SK-N-SH treated with all-trans-retinoic acid at 6 μM for 48 hours (cell line): ENCODE data around the gene SF3B3.

Source experiments
- ATAC-seq: fragments of 200-7000 bp; cut with Tn5 transposase; 3 replicates; pipeline ENCODE4 v1.9.1; 2020; ENCODE audit warnings: mild to moderate bottlenecking, moderate library complexity
- ARNTL ChIP-seq: fragments of 450-650 bp; formaldehyde crosslinking; IDR thresholded peaks from 2 replicates; pipeline ENCODE4 v1.5.0; 2020; ENCODE audit warnings: low read depth, mild to moderate bottlenecking, moderate library complexity, borderline replicate concordance
- BACH2 ChIP-seq: fragments of 250-450 bp; sonication (Bioruptor Pico); IDR thresholded peaks from 2 replicates; pipeline ENCODE4 v1.9.0; 2021; ENCODE audit warnings: mild to moderate bottlenecking, borderline replicate concordance
- CSDC2 ChIP-seq: fragments of 250-450 bp; sonication (Bioruptor Pico); IDR thresholded peaks from 2 replicates; pipeline ENCODE4 v1.5.0; 2020; ENCODE audit warnings: mild to moderate bottlenecking, moderate library complexity
- GLIS3 ChIP-seq: fragments of 250-450 bp; sonication (Bioruptor Pico); IDR thresholded peaks from 2 replicates; pipeline ENCODE4 v1.5.0; 2020; ENCODE audit warnings: mild to moderate bottlenecking, moderate library complexity
- ISL1 ChIP-seq: fragments of 250-450 bp; sonication (Bioruptor Pico); IDR thresholded peaks from 2 replicates; pipeline ENCODE4 v2.1.2; 2022; ENCODE audit warnings: mild to moderate bottlenecking, moderate library complexity
- OSR1 ChIP-seq: fragments of 250-450 bp; sonication (Bioruptor Pico); IDR thresholded peaks from 2 replicates; pipeline ENCODE4 v1.8.0; 2022; ENCODE audit warnings: moderate library complexity, mild to moderate bottlenecking, inconsistent platforms
- RARB ChIP-seq: fragments of 250-450 bp; sonication (Bioruptor Pico); IDR thresholded peaks from 2 replicates; pipeline ENCODE4 v1.8.0; 2021; ENCODE audit warnings: mild to moderate bottlenecking, moderate library complexity
- SNAI2 ChIP-seq: fragments of 250-450 bp; sonication (Bioruptor Pico); IDR thresholded peaks from 2 replicates; pipeline ENCODE4 v1.5.0; 2020; ENCODE audit warnings: mild to moderate bottlenecking, moderate library complexity
- TCF4 ChIP-seq: fragments of 250-450 bp; sonication (Bioruptor Pico); IDR thresholded peaks from 2 replicates; pipeline ENCODE4 v1.8.0; 2021; ENCODE audit warnings: mild to moderate bottlenecking, moderate library complexity, borderline replicate concordance
- TOX ChIP-seq: fragments of 250-450 bp; sonication (Bioruptor Pico); IDR thresholded peaks from 2 replicates; pipeline ENCODE4 v1.8.0; 2021; ENCODE audit warnings: mild to moderate bottlenecking, moderate library complexity, borderline replicate concordance
- TSHZ2 ChIP-seq: fragments of 250-450 bp; sonication (Bioruptor Pico); IDR thresholded peaks from 2 replicates; pipeline ENCODE4 v1.5.0; 2020; ENCODE audit warnings: mild to moderate bottlenecking, moderate library complexity
- ZC3H10 ChIP-seq: fragments of 250-450 bp; sonication (Bioruptor Pico); IDR thresholded peaks from 2 replicates; pipeline ENCODE4 v1.5.1; 2021; ENCODE audit warnings: mild to moderate bottlenecking, moderate library complexity
- ZFP3 ChIP-seq: fragments of 250-450 bp; sonication (Bioruptor Pico); IDR thresholded peaks from 2 replicates; pipeline ENCODE4 v1.5.0; 2020; ENCODE audit warnings: mild to moderate bottlenecking, moderate library complexity
- ZFP30 ChIP-seq: fragments of 450-650 bp; formaldehyde crosslinking; IDR thresholded peaks from 2 replicates; pipeline ENCODE4 v1.5.0; 2022; ENCODE audit warnings: mild to moderate bottlenecking, moderate library complexity
- ZNF565 ChIP-seq: fragments of 450-650 bp; formaldehyde crosslinking; conservative IDR thresholded peaks from 2 replicates; pipeline ENCODE4 v1.5.0; 2020; ENCODE audit warnings: low read depth, mild to moderate bottlenecking, moderate library complexity
- ZNF70 ChIP-seq: fragments of 450-650 bp; formaldehyde crosslinking; IDR thresholded peaks from 2 replicates; pipeline ENCODE4 v1.5.0; 2020; ENCODE audit warnings: mild to moderate bottlenecking, moderate library complexity
- ZNF8 ChIP-seq: fragments of 450-650 bp; formaldehyde crosslinking; IDR thresholded peaks from 2 replicates; pipeline ENCODE4 v1.5.0; 2020; ENCODE audit warnings: mild to moderate bottlenecking, moderate library complexity
- TF ChIP-seq, protein P1 (sequence below): fragments of 250-450 bp; sonication (Bioruptor Pico); IDR thresholded peaks from 2 replicates; pipeline ENCODE4 v1.8.0; 2021; ENCODE audit warnings: low read depth, mild to moderate bottlenecking, moderate library complexity, borderline replicate concordance
- TF ChIP-seq, protein P2 (sequence below): fragments of 250-450 bp; sonication (Bioruptor Pico); IDR thresholded peaks from 2 replicates; pipeline ENCODE4 v1.5.1; 2021; ENCODE audit warnings: mild to moderate bottlenecking, moderate library complexity
- TF ChIP-seq, protein P3 (sequence below): fragments of 250-450 bp; sonication (Bioruptor Pico); IDR thresholded peaks from 2 replicates; pipeline ENCODE4 v1.5.1; 2020; ENCODE audit warnings: low read depth, mild to moderate bottlenecking, moderate library complexity
- TF ChIP-seq, protein P4 (sequence below): fragments of 250-450 bp; sonication (Bioruptor Pico); IDR thresholded peaks from 2 replicates; pipeline ENCODE4 v1.8.0; 2020; ENCODE audit warnings: mild to moderate bottlenecking, moderate library complexity, borderline replicate concordance

The SF3B3 gene

DNA sequence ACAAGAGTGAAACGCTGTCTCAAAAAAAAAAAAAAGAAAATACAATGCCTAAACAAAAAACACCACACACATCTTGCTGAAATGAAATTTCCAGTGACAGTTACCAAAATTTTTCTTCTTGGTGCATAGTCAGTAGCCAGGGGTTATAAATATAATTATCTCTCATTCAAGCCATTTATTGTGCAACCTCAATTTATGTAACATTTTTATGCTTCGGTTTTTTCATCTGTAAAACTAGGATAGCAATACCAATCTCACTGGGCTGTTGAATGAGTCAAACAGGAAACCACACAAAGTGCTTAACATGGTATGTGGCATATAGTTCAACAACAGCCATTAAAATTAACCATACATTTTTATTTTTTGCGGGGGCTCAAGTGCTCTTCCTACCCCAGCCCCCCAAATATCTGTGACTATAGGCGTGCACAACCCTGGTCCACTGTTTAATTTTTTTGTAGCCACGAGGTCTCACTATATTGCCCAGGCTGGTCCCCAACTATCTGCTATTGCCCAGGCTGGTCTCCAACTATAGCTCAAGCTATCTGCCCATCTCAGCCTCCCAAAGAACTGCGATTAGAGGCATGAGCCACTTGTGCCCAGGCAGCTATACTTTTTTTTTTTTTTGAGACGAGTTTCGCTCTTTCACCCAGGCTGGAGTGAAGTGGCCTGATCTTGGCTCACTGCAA lies 2.9 kb upstream of the SF3B3 start:
- ATAC-seq = no peak
- TF ChIP-seq TOX (CRISPR knock-in tag) = no peak
- TF ChIP-seq GLIS3 (CRISPR knock-in tag) = no peak
- TF ChIP-seq ARNTL (CRISPR knock-in tag) = no peak
- TF ChIP-seq ISL1 (CRISPR knock-in tag) = no peak
- no peak for TF ChIP-seq ZNF70
- TF ChIP-seq ZFP30 (CRISPR knock-in tag) = no peak
- TF ChIP-seq, protein P1, sequence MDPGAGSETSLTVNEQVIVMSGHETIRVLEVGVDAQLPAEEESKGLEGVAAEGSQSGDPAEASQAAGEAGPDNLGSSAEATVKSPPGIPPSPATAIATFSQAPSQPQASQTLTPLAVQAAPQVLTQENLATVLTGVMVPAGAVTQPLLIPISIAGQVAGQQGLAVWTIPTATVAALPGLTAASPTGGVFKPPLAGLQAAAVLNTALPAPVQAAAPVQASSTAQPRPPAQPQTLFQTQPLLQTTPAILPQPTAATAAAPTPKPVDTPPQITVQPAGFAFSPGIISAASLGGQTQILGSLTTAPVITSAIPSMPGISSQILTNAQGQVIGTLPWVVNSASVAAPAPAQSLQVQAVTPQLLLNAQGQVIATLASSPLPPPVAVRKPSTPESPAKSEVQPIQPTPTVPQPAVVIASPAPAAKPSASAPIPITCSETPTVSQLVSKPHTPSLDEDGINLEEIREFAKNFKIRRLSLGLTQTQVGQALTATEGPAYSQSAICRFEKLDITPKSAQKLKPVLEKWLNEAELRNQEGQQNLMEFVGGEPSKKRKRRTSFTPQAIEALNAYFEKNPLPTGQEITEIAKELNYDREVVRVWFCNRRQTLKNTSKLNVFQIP = no peak
- TF ChIP-seq ZFP3 (CRISPR knock-in tag) = no peak
- TF ChIP-seq TCF4 (CRISPR knock-in tag) = no peak
- no peak for TF ChIP-seq TSHZ2 (CRISPR knock-in tag)
- TF ChIP-seq, protein P2, sequence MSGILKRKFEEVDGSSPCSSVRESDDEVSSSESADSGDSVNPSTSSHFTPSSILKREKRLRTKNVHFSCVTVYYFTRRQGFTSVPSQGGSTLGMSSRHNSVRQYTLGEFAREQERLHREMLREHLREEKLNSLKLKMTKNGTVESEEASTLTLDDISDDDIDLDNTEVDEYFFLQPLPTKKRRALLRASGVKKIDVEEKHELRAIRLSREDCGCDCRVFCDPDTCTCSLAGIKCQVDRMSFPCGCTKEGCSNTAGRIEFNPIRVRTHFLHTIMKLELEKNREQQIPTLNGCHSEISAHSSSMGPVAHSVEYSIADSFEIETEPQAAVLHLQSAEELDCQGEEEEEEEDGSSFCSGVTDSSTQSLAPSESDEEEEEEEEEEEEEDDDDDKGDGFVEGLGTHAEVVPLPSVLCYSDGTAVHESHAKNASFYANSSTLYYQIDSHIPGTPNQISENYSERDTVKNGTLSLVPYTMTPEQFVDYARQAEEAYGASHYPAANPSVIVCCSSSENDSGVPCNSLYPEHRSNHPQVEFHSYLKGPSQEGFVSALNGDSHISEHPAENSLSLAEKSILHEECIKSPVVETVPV (CRISPR knock-in tag) = no peak
- no peak for TF ChIP-seq BACH2
- TF ChIP-seq ZNF565 (CRISPR knock-in tag) = no peak
- TF ChIP-seq OSR1 (CRISPR knock-in tag) = no peak
- TF ChIP-seq, protein P3, sequence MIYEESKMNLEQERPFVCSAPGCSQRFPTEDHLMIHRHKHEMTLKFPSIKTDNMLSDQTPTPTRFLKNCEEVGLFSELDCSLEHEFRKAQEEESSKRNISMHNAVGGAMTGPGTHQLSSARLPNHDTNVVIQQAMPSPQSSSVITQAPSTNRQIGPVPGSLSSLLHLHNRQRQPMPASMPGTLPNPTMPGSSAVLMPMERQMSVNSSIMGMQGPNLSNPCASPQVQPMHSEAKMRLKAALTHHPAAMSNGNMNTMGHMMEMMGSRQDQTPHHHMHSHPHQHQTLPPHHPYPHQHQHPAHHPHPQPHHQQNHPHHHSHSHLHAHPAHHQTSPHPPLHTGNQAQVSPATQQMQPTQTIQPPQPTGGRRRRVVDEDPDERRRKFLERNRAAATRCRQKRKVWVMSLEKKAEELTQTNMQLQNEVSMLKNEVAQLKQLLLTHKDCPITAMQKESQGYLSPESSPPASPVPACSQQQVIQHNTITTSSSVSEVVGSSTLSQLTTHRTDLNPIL = no peak
- TF ChIP-seq ZNF8 = no peak
- TF ChIP-seq, all 23 proteins: peak for 0

DNA sequence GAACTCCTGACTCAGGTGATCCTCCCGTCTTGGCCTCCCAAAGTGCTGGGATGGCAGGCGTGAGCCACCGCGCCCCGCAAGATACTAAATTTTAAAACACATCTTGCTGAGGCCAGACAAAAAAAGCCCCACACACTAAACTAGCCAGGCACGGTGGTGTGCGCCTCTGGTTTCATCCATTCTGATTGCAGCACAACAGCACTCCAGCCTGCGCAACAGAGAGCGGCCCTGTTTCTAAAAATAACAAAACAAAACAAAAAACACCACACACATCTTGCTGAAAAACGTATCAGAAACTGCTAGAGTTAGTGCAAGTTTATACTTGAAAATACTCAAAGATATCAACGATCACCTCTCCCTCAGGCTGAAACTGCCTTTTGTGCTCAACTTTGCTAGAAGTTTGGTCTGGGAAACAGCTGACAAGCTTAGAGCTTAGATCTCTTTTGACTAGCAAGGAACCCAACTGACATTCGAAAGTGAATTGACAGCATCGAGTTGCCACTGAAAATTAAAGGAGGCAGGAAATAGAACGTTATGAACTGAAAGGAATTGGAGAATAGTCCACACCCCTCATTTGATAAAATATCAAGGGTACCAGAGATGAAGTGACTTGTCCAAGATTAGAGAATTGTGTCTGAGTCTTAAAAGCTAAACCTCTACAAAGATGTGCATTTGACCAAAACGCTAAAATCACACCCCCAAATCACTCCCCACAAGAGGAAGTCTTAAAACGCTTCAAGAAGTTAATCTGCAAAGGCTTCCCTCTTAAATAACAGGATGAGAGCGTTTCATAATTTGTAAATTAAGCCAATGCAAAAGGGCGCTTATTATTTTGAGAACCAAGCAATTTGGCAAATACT lies 1.2 kb upstream of the SF3B3 start:
- TF ChIP-seq OSR1 (CRISPR knock-in tag) (no peak), ZFP3 (CRISPR knock-in tag) (no peak)
- no peak for ATAC-seq

DNA sequence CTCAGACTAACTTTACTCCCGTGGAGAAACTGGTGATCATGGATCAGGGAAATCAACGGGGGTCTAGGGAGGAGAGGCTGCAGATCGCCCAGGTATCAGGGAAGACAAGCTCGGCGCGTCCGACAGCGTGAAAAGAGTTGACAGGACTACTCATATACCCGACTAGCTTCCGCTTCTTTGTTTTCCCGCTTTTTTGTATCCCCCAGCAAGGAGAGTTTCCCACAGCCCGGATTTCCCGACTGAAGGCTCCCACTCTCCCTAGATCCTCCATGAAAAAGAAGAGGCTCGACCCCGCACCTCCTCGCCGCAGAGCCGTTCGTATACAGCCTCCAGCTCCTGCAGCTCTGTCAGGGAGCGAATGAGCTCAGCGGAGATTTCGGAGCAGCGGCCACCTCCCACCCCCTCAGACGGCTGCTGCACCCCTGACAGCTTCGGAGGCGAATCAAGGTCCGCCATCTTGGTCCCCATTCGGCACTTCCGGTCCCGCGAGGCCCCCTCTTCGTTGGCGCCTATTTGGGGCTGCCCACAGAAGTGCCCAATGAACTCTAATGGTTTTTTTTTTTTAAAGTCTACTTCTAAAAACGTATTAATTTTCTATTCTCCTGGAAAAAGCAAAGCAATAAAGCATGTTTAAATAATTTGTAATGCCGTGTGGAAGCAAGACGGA lies 407 bp upstream of the SF3B3 start, which contains the start of gene COG4:
TSS of gene COG4 (minus strand) at position 479 of the 667 bp plus-strand sequence. CDS start at position 468, 11 bp downstream.
- ATAC-seq = peak; percentile 84
- TF ChIP-seq OSR1 (CRISPR knock-in tag) = no peak
- TF ChIP-seq BACH2 = no peak
- TF ChIP-seq GLIS3 (CRISPR knock-in tag) = no peak
- TF ChIP-seq RARB (CRISPR knock-in tag) = no peak
- no peak for TF ChIP-seq ISL1 (CRISPR knock-in tag)
- TF ChIP-seq ZNF70 = no peak
- no peak for TF ChIP-seq ARNTL (CRISPR knock-in tag)
- no peak for TF ChIP-seq ZC3H10 (CRISPR knock-in tag)
- TF ChIP-seq, protein P3 = no peak
- TF ChIP-seq, protein P4, sequence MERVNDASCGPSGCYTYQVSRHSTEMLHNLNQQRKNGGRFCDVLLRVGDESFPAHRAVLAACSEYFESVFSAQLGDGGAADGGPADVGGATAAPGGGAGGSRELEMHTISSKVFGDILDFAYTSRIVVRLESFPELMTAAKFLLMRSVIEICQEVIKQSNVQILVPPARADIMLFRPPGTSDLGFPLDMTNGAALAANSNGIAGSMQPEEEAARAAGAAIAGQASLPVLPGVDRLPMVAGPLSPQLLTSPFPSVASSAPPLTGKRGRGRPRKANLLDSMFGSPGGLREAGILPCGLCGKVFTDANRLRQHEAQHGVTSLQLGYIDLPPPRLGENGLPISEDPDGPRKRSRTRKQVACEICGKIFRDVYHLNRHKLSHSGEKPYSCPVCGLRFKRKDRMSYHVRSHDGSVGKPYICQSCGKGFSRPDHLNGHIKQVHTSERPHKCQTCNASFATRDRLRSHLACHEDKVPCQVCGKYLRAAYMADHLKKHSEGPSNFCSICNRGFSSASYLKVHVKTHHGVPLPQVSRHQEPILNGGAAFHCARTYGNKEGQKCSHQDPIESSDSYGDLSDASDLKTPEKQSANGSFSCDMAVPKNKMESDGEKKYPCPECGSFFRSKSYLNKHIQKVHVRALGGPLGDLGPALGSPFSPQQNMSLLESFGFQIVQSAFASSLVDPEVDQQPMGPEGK (CRISPR knock-in tag) = no peak
- no peak for TF ChIP-seq ZFP30 (CRISPR knock-in tag)
- TF ChIP-seq SNAI2 (CRISPR knock-in tag) = no peak
- no peak for TF ChIP-seq ZNF565 (CRISPR knock-in tag)
- TF ChIP-seq CSDC2 (CRISPR knock-in tag) = no peak
- no peak for TF ChIP-seq TSHZ2 (CRISPR knock-in tag)
- TF ChIP-seq ZNF8 = no peak
